GM21390 (cell line): ENCODE measurements around the gene NINJ2.

Experiments used
- ATAC-seq: cut with Tn5 transposase; IDR thresholded peaks from one replicate; pipeline ENCODE4 v1.9.1; 2021; ENCODE audit not compliant: unreplicated experiment

The NINJ2 gene

GRCh38 chr12:535396-535795 lies 127.8 kb downstream of the NINJ2 start:
- ATAC-seq = no peak

GRCh38 chr12:534216-534615 lies 129.0 kb downstream of the NINJ2 start:
- no peak for ATAC-seq

- ATAC-seq = no peak
Measured at GRCh38 chr12:533718-534117, 129.5 kb downstream of the NINJ2 start.

- ATAC-seq = no peak
Measured at GRCh38 chr12:532908-533565, 130.2 kb downstream of the NINJ2 start.

- no peak for ATAC-seq
Measured at GRCh38 chr12:531951-532585, 131.2 kb downstream of the NINJ2 start.

- no peak for ATAC-seq
Measured at GRCh38 chr12:530821-531220, 132.4 kb downstream of the NINJ2 start.

GRCh38 chr12:530308-530707 lies 132.9 kb downstream of the NINJ2 start:
- ATAC-seq = no peak

GRCh38 chr12:527729-528128 lies 135.5 kb downstream of the NINJ2 start:
- ATAC-seq = no peak

- no peak for ATAC-seq
Measured at GRCh38 chr12:527241-527640, 136.0 kb downstream of the NINJ2 start.

GRCh38 chr12:526089-526488 lies 137.2 kb downstream of the NINJ2 start:
- no peak for ATAC-seq

GRCh38 chr12:524167-524951 lies 138.9 kb downstream of the NINJ2 start:
- no peak for ATAC-seq

- no peak for ATAC-seq
Measured at GRCh38 chr12:522692-523378, 140.4 kb downstream of the NINJ2 start.

- no peak for ATAC-seq
Measured at GRCh38 chr12:520119-520518, 143.1 kb downstream of the NINJ2 start.

GRCh38 chr12:517538-517937 lies 145.7 kb downstream of the NINJ2 start:
- ATAC-seq = no peak
